Epidermal melanocyte (primary cell): Measurements from ENCODE around the gene PCCA.
"Not testable (repeated sequence)": the region's sequence is repeated elsewhere in the genome, so short reads cannot be mapped to it uniquely, and the experiment has no call there.

Experiments used
- DNase-seq: peaks from one replicate; pipeline ENCODE4 v3.0.0; 2011; ENCODE audit warnings: low spot score; ENCODE audit not compliant: insufficient read length

The PCCA gene

DNA sequence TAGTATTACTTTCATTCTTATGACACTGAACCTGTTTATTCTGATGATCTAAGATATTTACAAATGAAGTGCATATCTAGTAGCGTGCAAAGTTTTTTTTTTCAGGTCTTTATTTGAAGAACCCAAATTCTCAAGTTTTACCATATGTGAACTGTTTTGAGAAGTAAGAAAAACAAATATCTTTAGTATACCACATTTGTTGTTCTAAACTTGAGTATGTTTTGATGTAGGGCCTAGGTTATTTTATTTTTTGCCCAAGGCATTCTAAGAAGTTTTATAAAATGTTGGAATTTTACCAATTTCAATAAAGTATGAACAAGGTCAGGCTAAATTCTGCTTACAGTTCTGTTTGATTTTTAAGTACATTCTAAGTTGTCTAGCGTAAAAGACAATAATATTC lies 213.5 kb downstream of the PCCA start:
- DNase-seq: no peak

GRCh38 chr13:100304229-100304628 lies 215.3 kb downstream of the PCCA start:
- DNase-seq: no peak

- no peak for DNase-seq
These were observed 216.5 kb downstream of the PCCA start for GRCh38 chr13:100305398-100305797.

DNA sequence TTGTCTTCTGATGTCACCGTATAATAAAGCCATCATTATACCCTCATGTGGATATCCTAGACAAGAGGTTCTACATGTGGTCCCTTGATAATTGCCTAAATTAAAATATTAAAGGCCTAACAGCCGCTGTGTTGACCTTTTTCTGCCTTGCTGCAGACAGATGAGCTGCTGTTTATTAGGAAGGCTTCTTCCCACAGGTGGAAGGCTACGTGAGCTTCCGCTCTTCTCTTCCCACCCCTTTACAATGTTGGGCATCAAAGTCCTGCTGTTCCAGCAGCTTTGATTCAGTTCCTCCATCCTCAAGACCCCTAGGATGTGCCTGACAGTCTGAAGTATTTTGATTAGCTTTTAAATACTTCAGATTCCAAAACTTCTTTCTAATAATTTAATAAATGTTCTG lies 217.1 kb downstream of the PCCA start:
- DNase-seq: no peak

- DNase-seq: no peak
These were observed 217.6 kb downstream of the PCCA start for GRCh38 chr13:100306434-100306999.

GRCh38 chr13:100314132-100314910 lies 225.4 kb downstream of the PCCA start:
- DNase-seq: no peak

DNA sequence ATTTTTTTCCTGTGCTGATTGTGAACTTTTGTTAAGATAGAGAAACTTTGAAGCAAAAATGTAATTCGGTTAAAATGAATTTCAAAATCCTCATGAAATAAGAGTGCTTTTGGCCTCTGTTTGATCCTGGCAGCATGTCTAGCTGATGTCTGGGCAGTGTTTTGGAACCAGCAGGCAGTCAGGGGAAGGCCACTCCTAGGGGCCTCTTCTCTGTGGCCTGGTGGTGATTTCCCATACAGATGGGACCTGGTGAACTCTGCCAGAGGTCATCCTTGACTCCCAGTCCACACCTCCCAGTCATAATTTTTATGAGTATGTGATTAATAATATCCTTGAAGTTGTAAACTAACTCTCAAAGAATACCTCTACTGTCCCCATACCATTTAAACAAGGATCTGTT lies 226.6 kb downstream of the PCCA start:
- no peak for DNase-seq

DNA sequence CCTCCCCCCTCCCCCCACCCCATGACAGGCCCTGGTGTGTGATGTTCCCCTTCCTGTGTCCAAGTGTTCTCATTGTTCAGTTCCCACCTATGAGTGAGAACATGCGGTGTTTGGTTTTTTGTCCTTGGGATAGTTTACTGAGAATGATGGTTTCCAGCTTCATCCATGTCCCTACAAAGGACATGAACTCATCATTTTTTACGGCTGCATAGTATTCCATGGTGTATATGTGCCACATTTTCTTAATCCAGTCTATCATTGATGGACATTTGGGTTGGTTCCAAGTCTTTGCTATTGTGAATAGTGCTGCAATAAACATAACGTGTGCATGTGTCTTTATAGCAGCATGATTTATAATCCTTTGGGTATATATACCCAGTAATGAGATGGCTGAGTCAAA lies 229.6 kb downstream of the PCCA start:
- DNase-seq: not testable (repeated sequence)

DNA sequence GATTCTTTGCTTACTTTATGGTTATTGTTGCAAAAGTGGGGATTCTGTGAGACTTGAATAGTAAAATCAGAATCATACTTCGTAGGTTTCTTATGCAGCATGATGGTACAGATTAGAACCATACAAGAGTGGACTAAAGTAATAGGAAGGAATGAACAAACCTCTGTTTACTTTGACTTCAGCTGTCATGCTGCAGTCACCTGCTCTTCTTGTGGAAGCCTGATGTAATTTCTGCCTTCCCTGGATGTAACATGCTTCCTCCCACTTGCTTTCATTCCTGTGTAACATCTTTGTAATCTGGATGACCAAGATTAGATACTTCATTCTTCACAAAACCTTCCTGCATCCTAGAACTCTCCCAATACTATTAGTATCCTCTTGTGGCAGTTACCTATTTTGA lies 235.0 kb downstream of the PCCA start:
- DNase-seq: no peak

- no peak for DNase-seq
These were observed 241.8 kb downstream of the PCCA start for GRCh38 chr13:100330662-100331061.

- DNase-seq: no peak
These were observed 244.2 kb downstream of the PCCA start for GRCh38 chr13:100333141-100333540.

GRCh38 chr13:100334214-100334613 lies 245.3 kb downstream of the PCCA start:
- no peak for DNase-seq

DNA sequence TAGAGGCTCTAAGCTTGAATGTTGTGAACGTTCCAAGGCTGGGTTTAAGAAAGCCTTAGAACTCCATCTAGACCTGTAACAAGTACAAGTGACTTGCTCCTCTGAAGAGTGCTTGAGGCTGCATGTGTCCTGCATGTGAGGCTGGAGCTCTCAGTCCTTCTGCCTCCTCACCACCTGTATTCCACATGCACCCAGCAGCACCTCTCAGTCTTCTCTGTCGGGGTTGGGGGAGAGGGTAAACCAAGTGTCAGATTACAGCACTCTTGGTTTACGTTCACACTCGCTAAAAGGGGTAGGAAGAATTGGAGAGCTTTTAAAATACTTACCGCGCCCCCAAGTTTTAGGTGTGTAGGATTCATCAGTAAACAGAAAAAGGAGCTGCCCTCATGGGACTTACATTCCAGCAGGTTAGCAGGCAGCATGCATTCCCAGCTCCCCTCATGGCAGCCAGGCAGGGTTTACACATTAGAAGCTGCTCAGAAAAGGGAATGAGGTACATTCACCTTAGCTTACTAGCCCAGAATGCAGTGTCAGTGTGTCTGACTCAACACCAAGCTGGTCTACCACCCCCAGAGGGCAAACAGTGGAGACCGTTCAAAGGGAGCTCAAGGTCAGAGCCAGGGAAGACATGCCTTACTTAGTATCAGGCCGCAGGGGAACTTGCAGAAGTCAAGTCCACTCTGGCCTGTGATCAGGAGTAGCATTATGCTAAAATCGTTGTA lies 248.1 kb downstream of the PCCA start:
- no peak for DNase-seq

DNA sequence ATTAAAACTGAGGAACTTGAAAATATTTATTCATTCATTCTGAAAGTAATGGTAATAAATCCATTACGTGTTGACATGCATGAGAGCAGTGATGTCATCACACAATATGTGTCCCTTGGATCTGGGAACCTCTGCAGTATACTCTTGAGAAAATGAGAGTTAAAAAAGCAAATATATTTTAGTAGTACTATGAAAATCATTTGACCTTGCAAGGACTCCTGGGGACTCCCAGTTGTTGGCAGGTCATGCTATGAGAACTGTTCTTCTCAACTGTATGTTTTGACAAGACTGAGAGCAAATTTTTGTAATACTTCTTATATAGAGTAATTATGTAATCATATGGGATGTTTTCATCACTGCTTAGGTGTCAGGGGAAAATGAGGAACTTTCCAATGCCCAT lies 249.4 kb downstream of the PCCA start:
- DNase-seq: no peak

- no peak for DNase-seq
These were observed 250.6 kb downstream of the PCCA start for GRCh38 chr13:100339411-100339940.

DNA sequence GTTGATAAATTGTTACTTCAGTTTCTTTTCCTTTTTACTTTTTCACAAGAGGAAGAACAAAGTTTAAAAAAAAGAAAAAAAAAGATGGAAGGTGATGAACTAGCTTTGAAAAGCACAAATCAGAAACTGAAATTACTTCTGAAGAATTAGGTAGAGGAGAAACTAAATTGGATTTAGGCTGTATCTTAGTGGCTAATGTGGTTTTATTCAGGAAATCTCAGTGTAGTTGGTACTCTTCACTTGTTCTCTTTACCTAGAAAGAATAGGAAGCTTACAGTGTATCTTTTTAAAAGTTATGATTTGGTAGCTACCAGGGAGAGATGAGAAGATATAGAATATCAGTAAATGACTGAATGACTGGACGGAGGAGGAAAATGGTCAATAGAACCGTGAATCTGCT lies 252.0 kb downstream of the PCCA start:
- DNase-seq: no peak

DNA sequence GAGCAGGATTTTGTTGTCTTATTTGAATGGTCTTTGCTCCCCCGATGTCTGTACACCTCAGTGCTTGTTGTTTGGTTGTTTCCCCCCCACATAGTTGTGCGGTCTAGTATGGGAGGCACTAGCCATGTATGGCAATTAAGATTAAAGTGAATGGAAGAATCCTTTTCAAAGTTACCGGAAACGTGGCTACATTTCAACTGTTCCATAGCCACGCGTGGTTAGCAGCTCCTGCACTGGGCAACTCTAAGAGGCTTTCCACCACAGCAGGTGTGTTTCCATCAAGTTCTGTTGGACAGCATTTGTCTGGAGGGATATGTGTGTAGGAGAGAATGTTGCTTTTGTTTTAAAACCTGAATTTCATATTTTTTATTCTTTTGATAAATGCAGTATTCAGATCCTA lies 252.4 kb downstream of the PCCA start:
- DNase-seq: no peak

- DNase-seq: no peak
These were observed 255.7 kb downstream of the PCCA start for GRCh38 chr13:100344544-100344943.

GRCh38 chr13:100347968-100348367 lies 259.1 kb downstream of the PCCA start:
- no peak for DNase-seq

GRCh38 chr13:100349594-100349993 lies 260.7 kb downstream of the PCCA start:
- DNase-seq: no peak

- DNase-seq: no peak
These were observed 261.7 kb downstream of the PCCA start for GRCh38 chr13:100350601-100351000.

DNA sequence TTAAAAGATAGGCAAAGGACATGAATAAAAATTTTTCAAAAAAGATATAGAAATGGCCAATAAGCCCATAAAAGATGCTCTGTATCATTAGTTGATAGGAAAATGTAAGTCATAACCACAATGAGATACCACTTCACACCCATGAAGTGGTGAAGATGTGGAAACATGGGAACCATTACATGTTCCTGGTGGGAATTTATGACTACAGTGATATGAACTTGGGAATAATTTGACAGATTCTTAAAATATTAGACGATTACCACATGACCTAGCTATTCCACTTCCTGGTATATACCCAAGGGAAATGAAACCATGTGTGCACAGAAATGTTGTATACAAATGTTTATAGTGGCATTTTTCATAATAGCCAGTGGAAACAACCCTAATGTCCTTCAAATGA lies 267.5 kb downstream of the PCCA start:
- DNase-seq: no peak
